CD4-positive, alpha-beta T cell treated with Interferon alpha-2 for 1 hour (primary cell): ENCODE measurements around the gene ETNPPL.

Source experiments
- DNase-seq, 2 donors: peaks; one replicate each; pipeline ENCODE4 v3.0.0-alpha.2; 2020 to 2022

The ETNPPL gene

DNA sequence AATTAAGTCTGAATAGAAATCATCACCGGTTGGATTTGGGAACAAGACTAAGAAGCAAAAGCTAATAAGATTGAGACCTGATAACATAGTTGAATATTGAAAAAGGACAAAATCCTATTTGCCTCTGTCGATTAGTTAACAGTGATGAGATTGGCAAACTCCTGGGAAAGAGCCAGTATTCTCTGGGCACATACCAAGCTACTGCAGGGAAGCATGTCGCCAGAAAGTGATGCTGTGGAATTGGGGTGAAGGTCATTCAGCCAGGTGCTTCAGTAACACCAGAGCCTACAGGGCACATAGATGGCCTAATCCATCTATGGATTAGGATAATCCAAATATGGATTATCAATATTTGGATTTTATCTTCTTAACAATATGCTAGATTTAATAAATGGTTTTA is 68.4 kb downstream of the ETNPPL start:
- no peak for DNase-seq

DNA sequence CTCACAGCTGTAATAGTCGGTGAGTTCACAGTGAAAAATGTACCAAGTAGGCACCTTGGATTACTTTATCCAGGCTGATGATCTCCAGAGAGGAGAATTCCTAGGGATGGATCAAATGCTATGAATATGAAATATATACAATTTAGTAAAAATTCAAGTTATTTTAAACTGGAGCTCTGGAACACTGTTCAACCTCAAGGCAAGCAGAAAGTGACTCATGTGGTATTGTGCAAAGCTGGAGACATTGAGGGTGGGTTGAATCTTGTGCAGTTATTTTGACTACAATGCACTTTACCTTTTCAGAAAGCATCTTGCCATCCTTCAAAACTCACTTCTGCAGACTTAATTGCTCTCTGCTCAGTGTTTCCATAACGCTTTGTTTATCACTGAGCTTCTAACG is 69.0 kb downstream of the ETNPPL start:
- DNase-seq = no peak

DNA sequence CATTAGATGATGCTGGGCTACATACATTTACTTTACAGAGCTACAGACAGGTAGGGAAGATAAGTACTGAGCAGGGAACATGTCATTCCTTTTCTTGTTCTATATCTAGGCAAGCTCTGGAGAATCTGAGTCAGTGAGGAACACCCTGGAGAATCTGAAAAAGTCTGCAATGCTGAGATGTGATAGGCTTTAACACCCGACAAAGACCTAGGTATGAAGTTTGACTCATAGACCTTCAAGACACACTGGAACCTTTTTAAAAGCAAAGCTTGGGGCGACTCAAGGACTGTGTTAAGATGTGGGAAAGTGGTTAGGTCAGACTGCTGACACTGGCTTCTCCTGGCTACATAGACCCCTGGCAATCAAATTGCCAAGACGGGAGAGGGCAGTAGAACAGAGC is 69.6 kb downstream of the ETNPPL start:
- DNase-seq = no peak
